ENCODE measurements around the gene COL20A1. TPM values are rescaled to one million over a fixed set of nuclear protein-coding genes. Genes with fewer than 3 reads are reported as not detected.
A peak's percentile ranks its signal among the peaks of the same experiment; 100 is the strongest.

COL20A1 gene
- total and polyA plus RNA-seq, 2 donors (not counting 1 experiment from before 2014, with no cell fraction given): not detected

DNA sequence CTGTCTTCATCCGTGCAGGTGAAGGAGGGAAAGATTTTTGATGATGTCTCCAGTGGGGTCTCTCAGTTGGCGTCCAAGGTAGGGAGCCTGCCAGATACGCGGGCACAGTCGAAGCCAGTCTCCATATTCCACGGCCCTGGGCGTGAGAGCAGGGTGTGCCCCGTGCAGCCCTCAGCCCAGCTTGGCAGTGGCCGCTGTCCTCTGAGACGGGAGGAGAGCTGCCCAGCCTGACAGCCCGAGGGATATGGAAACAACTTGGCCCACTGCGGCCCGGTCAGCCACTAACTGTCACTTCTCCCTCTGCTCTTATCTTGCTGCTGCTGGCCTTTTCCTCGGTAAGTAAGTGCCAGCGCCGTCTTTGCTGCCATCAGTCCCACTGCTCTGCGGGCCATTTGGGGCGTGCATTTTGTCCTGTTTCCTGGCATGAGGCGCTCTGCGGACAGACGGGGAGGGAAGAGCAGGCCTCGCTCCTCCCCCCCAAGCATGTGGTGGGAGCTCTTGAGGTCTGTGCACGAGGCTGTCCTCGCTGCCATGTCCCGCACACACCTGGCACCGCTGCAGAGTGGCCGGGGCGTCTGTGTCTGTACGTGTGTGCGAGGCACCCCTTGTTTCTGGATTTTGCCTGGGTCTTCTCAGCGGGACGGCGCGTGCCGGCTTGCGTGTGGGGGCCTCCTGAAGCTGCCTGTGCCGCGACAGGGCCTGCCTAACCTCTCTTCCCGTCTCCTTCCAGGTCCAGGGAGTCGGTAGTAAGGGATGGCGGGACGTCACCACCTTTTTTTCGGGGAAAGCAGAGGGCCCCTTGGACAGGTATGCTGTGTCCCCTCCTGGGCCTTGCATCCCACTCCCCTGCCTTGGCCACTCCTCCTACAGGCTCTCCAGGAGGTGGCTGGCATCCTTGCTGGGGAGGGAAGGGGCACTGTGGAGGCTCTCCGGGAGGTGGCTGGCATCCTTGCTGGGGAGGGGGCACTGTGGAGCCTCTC is 7.1 kb upstream of the COL20A1 start:
- Histone ChIP-seq H3K27ac (ENCODE audit: insufficient read depth, low read length) (no peak overlapping the region), H3K4me3 (replicated peaks in 1 of 4; ENCODE audit: control extremely low read depth in 1 of 4, insufficient read depth in 1 of 4, low read depth in 3 of 4, low read length in 4 of 4) (no peak overlapping the region), H3K27me3 (ENCODE audit: control insufficient read depth, insufficient read depth, low read length) (no peaks in the 10 kb centered on the region), H3K9ac (ENCODE audit: insufficient read depth, low read length) (no peak overlapping the region), H3K36me3 (ENCODE audit: control insufficient read depth, insufficient read depth, low read length) (peaks cover 36% of the 10 kb centered on the region), H2AFZ (ENCODE audit: low read length) (no peak overlapping the region), H3K79me2 (ENCODE audit: control insufficient read depth, insufficient read depth, low read length) (no peaks in the 10 kb centered on the region), H3K4me1 (ENCODE audit: control insufficient read depth, extremely low read depth, insufficient read depth, low read length) (no peaks in the 10 kb centered on the region), H3K4me2 (ENCODE audit: extremely low read depth, insufficient read depth, low read length) (no peak overlapping the region), H4K20me1 (ENCODE audit: control insufficient read depth, extremely low read depth, insufficient read depth, low read length) (no peaks in the 10 kb centered on the region), H3K9me3 (ENCODE audit: control insufficient read depth, insufficient read depth, low read depth, low read length) (no peaks in the 10 kb centered on the region)
- no peak for TF ChIP-seq EZH2 (IDR thresholded peaks at IDR 0.05; ENCODE audit: low read length, missing control alignments)
- TF ChIP-seq, protein P1, sequence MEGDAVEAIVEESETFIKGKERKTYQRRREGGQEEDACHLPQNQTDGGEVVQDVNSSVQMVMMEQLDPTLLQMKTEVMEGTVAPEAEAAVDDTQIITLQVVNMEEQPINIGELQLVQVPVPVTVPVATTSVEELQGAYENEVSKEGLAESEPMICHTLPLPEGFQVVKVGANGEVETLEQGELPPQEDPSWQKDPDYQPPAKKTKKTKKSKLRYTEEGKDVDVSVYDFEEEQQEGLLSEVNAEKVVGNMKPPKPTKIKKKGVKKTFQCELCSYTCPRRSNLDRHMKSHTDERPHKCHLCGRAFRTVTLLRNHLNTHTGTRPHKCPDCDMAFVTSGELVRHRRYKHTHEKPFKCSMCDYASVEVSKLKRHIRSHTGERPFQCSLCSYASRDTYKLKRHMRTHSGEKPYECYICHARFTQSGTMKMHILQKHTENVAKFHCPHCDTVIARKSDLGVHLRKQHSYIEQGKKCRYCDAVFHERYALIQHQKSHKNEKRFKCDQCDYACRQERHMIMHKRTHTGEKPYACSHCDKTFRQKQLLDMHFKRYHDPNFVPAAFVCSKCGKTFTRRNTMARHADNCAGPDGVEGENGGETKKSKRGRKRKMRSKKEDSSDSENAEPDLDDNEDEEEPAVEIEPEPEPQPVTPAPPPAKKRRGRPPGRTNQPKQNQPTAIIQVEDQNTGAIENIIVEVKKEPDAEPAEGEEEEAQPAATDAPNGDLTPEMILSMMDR (conservative IDR thresholded peaks at IDR 0.05 in 1 of 2, IDR thresholded peaks at IDR 0.05 in 1 of 2; ENCODE audit: low read depth in 1 of 2, low read length in 2 of 2): no peak
- DNase-seq (ENCODE audit: low read depth in 2 of 2): no peak

DNA sequence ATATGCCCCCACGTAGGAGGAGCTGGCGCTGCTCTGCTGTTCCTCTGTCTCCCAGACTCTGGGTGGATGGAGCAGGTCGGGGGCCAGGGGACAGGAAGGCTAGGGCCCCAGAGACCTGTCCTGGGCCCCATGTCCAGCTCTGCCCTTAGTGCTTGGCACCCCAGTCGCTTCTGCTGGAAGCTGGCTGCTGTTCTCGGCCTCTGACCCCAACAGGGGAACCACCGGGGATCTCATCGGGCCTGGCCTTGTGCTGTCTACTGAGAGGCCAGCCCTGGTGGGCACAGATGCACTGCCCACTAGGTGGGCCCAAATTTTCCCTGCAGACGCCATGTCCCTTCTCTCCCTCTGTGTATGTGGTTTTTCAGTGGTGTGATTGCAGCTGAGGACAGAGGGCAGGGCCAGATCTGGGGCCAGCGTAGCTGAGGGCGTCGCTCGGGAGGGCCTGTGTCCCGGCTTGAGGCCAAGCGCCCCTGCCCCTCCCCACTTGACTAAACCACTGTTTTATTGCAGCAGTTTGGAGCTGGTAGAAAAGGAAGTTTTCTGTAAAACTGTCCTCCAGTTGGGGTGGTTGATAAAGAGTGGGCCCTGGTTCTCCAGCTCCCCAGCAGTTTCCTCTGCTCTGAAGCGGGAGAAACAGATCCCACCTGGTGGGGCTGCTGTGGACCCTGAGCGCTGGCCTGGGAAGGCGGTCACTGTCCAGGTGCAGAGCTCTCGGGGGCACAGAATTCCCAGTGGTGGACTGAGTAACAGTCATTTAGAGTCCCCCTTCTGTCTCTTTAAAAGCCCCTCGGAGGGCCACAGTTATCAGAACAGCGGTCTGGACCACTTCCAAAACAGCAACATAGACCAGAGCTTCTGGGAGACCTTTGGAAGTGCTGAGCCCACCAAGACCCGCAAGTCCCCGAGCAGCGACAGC is 5.9 kb upstream of the COL20A1 start:
- Histone ChIP-seq H3K4me2 (ENCODE audit: extremely low read depth, insufficient read depth, low read length) (no peak overlapping the region), H4K20me1 (ENCODE audit: control insufficient read depth, extremely low read depth, insufficient read depth, low read length) (no peaks in the 10 kb centered on the region), H3K79me2 (ENCODE audit: control insufficient read depth, insufficient read depth, low read length) (no peaks in the 10 kb centered on the region), H3K4me3 (replicated peaks in 1 of 4; ENCODE audit: control extremely low read depth in 1 of 4, insufficient read depth in 1 of 4, low read depth in 3 of 4, low read length in 4 of 4) (no peak overlapping the region), H3K9me3 (ENCODE audit: control insufficient read depth, insufficient read depth, low read depth, low read length) (no peaks in the 10 kb centered on the region), H2AFZ (ENCODE audit: low read length) (no peak overlapping the region), H3K4me1 (ENCODE audit: control insufficient read depth, extremely low read depth, insufficient read depth, low read length) (no peaks in the 10 kb centered on the region), H3K27ac (ENCODE audit: insufficient read depth, low read length) (no peak overlapping the region), H3K27me3 (ENCODE audit: control insufficient read depth, insufficient read depth, low read length) (no peaks in the 10 kb centered on the region), H3K36me3 (ENCODE audit: control insufficient read depth, insufficient read depth, low read length) (peaks cover 31% of the 10 kb centered on the region), H3K9ac (ENCODE audit: insufficient read depth, low read length) (no peak overlapping the region)
- TF ChIP-seq, protein P1 (conservative IDR thresholded peaks at IDR 0.05 in 1 of 2, IDR thresholded peaks at IDR 0.05 in 1 of 2; ENCODE audit: low read depth in 1 of 2, low read length in 2 of 2): no peak
- no peak for TF ChIP-seq EZH2 (IDR thresholded peaks at IDR 0.05; ENCODE audit: low read length, missing control alignments)
- DNase-seq (ENCODE audit: low read depth in 2 of 2): peak in 1 of 2 donors; percentile 7

All from fibroblast of lung (primary cell).